Esophagus muscularis mucosa (tissue), 4 donors: ENCODE measurements around the gene SNX7. TPM values are rescaled to one million over a fixed set of nuclear protein-coding genes. Genes with fewer than 3 reads are reported as not detected.

Experiments
- DNase-seq: peaks from one replicate; pipeline ENCODE4 v3.0.0-alpha.2; 2017; ENCODE audit errors: extremely low spot score
- H3K27ac ChIP-seq, 4 donors: fragments of 200-600 bp; sonication (generic); replicated peaks in 1 of 4; 1 replicate in 3 of 4; 2 replicates in 1 of 4; pipeline ENCODE4 v1.5.1; 2016 to 2019; ENCODE audit warnings: mild to moderate bottlenecking in 1 of 4
- H3K27me3 ChIP-seq, 4 donors: fragments of 200-600 bp; sonication (generic); one replicate each; pipeline versions ENCODE4 v1.5.1 to v1.6.0; 2016 to 2019
- H3K36me3 ChIP-seq, 4 donors: fragments of 200-600 bp; sonication (generic); one replicate each; pipeline ENCODE4 v1.5.1; 2016 to 2019
- H3K4me1 ChIP-seq, 4 donors: fragments of 200-600 bp; sonication (generic); one replicate each; pipeline ENCODE4 v1.5.1; 2016 to 2019
- H3K4me3 ChIP-seq, 4 donors: fragments of 200-600 bp; sonication (generic); 1 replicate in 2 of 4; 2 replicates in 2 of 4; pipeline ENCODE4 v1.5.1; 2016 to 2019; ENCODE audit warnings: mild to moderate bottlenecking in 4 of 4, moderate library complexity in 1 of 4
- H3K9me3 ChIP-seq, 4 donors: fragments of 200-600 bp; sonication (generic); 1 replicate in 3 of 4; 2 replicates in 1 of 4; pipeline ENCODE4 v1.5.1; 2016 to 2019
- EP300 ChIP-seq: sonication (generic); formaldehyde crosslinking; IDR thresholded peaks from one replicate; pipeline ENCODE4 v1.6.1; 2017; ENCODE audit warnings: antibody characterized with exemption
- POLR2A ChIP-seq: fragments of 450-650 bp; IDR thresholded peaks from one replicate; pipeline ENCODE4 v1.6.1; 2017; ENCODE audit warnings: antibody characterized with exemption, moderate library complexity, mild to moderate bottlenecking, low read depth
- POLR2AphosphoS5 ChIP-seq, 2 donors: sonication (generic); formaldehyde crosslinking; IDR thresholded peaks; one replicate each; pipeline ENCODE4 v1.6.1; 2017; ENCODE audit warnings: antibody characterized with exemption in 2 of 2
- WGBS: methylation state at CpG from one replicate; pipeline ENCODE4 v1.1.5; 2018; 5-methylcytosine and 5-hydroxymethylcytosine counted together
- intact Hi-C: fragments of 100-400 bp; cut with DNase I; formaldehyde crosslinking; loops from one replicate; pipeline ENCODE4 v1.15.1; 2023
- total RNA-seq, 4 donors: library from RNA; depleted of rRNA; stranded (reverse); fragments of >200 nt; gene quantifications; one replicate each; pipeline versions ENCODE4 v1.1.0 to v1.2.1, GENCODE V29; 2016
- TF ChIP-seq, protein P1 (sequence below), 3 experiments: fragments of 200-600 bp in 2 of 3; fragments of 450-650 bp in 1 of 3; sonication (generic) in 2 of 3; IDR thresholded peaks; one replicate each; pipeline ENCODE4 v1.5.1; 2017 to 2019; ENCODE audit warnings: antibody characterized with exemption in 3 of 3, mild to moderate bottlenecking in 2 of 3, moderate library complexity in 1 of 3

Gene SNX7
- total RNA-seq, 4 donors from 2014 or later = 27.5 to 40.5 (median 32.0) TPM

- Histone ChIP-seq H3K4me3 (no peak overlapping the region), H3K9me3 (no peaks in the 10 kb centered on the region), H3K27ac (no peak overlapping the region), H3K4me1 (no peaks in the 10 kb centered on the region), H3K27me3 (no peaks in the 10 kb centered on the region), H3K36me3 (no peaks in the 10 kb centered on the region)
- DNase-seq = no peak
- TF ChIP-seq POLR2AphosphoS5 (IDR thresholded peaks at IDR 0.05) (no peak), EP300 (no peak), POLR2A (no peak)
- TF ChIP-seq, protein P1, sequence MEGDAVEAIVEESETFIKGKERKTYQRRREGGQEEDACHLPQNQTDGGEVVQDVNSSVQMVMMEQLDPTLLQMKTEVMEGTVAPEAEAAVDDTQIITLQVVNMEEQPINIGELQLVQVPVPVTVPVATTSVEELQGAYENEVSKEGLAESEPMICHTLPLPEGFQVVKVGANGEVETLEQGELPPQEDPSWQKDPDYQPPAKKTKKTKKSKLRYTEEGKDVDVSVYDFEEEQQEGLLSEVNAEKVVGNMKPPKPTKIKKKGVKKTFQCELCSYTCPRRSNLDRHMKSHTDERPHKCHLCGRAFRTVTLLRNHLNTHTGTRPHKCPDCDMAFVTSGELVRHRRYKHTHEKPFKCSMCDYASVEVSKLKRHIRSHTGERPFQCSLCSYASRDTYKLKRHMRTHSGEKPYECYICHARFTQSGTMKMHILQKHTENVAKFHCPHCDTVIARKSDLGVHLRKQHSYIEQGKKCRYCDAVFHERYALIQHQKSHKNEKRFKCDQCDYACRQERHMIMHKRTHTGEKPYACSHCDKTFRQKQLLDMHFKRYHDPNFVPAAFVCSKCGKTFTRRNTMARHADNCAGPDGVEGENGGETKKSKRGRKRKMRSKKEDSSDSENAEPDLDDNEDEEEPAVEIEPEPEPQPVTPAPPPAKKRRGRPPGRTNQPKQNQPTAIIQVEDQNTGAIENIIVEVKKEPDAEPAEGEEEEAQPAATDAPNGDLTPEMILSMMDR (IDR thresholded peaks at IDR 0.05) = no peak
- 88% methylated on average over 9 of the region's 9 CpGs for WGBS
- intact Hi-C loops = no loop called here
Measured at GRCh38 chr1:98732985-98733781, 71.7 kb downstream of the SNX7 start.

- Histone ChIP-seq H3K9me3 (no peaks in the 10 kb centered on the region), H3K27ac (no peak overlapping the region), H3K27me3 (no peaks in the 10 kb centered on the region), H3K36me3 (no peaks in the 10 kb centered on the region), H3K4me3 (no peak overlapping the region), H3K4me1 (no peaks in the 10 kb centered on the region)
- intact Hi-C loops = no loop called here
- no peak for DNase-seq
- TF ChIP-seq, protein P1 (IDR thresholded peaks at IDR 0.05) = no peak
- TF ChIP-seq POLR2AphosphoS5 (IDR thresholded peaks at IDR 0.05) = no peak
Measured at GRCh38 chr1:98733782-98734112, 72.2 kb downstream of the SNX7 start.

- no peak overlapping the region for H3K27ac ChIP-seq
- TF ChIP-seq, protein P1 (IDR thresholded peaks at IDR 0.05) = no peak
- TF ChIP-seq POLR2AphosphoS5 (IDR thresholded peaks at IDR 0.05) (no peak), POLR2A (no peak), EP300 (no peak)
- intact Hi-C loops = no loop called here
- no peak overlapping the region for H3K4me3 ChIP-seq
- H3K4me1 ChIP-seq = no peaks in the 10 kb centered on the region
- H3K9me3 ChIP-seq = no peaks in the 10 kb centered on the region
- DNase-seq = no peak
- no peaks in the 10 kb centered on the region for H3K36me3 ChIP-seq
- no peaks in the 10 kb centered on the region for H3K27me3 ChIP-seq
Measured at GRCh38 chr1:98735756-98736155, 74.2 kb downstream of the SNX7 start.

DNA sequence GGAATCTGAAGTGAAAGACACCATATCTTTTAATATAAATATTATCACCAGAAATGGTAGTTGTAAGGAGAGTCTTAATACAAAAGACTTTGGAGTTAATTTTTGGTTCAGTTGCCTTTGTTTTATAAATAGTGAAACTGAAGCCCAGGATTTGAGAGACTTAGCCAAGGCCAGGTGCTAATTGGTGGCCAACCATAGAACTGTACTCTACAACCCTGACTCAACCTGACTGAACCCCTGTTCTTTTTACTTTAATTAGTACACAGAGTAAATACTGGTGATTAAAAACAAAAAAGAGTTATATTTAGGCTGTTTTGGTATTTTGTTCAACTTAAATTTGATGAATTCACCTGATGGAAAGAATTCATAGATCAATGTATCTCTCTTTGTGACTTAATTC lies 76.3 kb downstream of the SNX7 start:
- intact Hi-C loops = no loop called here
- no peak for DNase-seq
- H3K4me1 ChIP-seq = peaks cover 0 to 3% (median 0%) of the 10 kb centered on the region in 4 donors
- TF ChIP-seq POLR2AphosphoS5 (IDR thresholded peaks at IDR 0.05) (no peak), POLR2A (no peak), EP300 (no peak)
- TF ChIP-seq, protein P1 (IDR thresholded peaks at IDR 0.05) = no peak
- H3K36me3 ChIP-seq = no peaks in the 10 kb centered on the region
- no peak overlapping the region for H3K27ac ChIP-seq
- H3K27me3 ChIP-seq = no peaks in the 10 kb centered on the region
- no peak overlapping the region for H3K4me3 ChIP-seq
- H3K9me3 ChIP-seq = no peaks in the 10 kb centered on the region

DNA sequence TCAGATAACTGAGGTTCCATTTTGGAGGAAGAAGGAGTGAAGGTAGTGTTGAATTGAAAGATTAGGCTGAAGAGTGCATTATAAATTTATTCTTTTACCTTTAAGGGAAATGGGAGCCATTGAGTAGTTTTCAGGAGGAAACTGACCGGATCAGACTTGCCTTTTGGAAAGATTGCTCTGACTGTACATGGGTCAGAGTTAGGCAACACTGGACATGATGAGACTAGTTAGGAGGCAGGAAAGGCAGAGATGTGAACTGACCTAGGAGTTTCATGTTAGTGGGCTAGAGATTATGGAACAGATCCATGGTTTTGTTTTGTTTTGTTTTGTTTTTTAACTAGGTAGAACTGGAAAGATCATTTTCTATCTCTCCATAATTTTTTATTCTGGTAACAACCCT lies 78.2 kb downstream of the SNX7 start:
- no peaks in the 10 kb centered on the region for H3K27me3 ChIP-seq
- TF ChIP-seq, protein P1 (IDR thresholded peaks at IDR 0.05) = no peak
- TF ChIP-seq POLR2AphosphoS5 (IDR thresholded peaks at IDR 0.05) = no peak
- TF ChIP-seq POLR2A = no peak
- TF ChIP-seq EP300 = no peak
- no peaks in the 10 kb centered on the region for H3K9me3 ChIP-seq
- intact Hi-C loops = no loop called here
- no peak overlapping the region for H3K27ac ChIP-seq
- WGBS = 92% methylated on average over 1 of the region's 1 CpG
- no peak overlapping the region for H3K4me3 ChIP-seq
- peaks cover 0 to 3% (median 0%) of the 10 kb centered on the region in 4 donors for H3K4me1 ChIP-seq
- DNase-seq = no peak
- no peaks in the 10 kb centered on the region for H3K36me3 ChIP-seq
